22Rv1 (cell line): ENCODE results near the gene MACC1.

Source experiments
- ZFX ChIP-seq: fragments of 450-650 bp; IDR thresholded peaks from 2 replicates; pipeline ENCODE4 v1.6.1; 2017; ENCODE audit warnings: antibody characterized with exemption, borderline replicate concordance
- TF ChIP-seq, protein P1 (sequence below): fragments of 450-650 bp; IDR thresholded peaks from 2 replicates; pipeline ENCODE4 v1.5.1; 2017; ENCODE audit warnings: mild to moderate bottlenecking

DNA sequence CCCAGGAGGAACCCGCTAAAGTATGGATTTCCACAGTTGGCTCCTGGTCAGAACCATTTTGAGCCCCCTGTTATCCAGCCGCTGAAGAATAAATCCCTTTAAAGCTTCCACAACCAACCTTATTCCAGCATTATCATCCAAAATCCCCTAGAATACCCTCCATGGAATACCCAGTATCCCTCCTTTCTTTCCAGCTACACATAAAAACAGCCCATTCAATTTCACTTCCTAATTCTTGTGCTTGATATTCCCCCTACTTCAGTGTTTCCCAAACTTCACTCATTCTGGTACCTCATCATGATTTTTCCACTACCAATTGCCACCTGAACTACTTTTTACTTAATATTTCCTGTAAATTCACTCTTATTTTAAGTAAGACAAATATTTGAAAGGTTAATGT, 3.1 kb downstream of the MACC1 start:
- TF ChIP-seq, protein P1, sequence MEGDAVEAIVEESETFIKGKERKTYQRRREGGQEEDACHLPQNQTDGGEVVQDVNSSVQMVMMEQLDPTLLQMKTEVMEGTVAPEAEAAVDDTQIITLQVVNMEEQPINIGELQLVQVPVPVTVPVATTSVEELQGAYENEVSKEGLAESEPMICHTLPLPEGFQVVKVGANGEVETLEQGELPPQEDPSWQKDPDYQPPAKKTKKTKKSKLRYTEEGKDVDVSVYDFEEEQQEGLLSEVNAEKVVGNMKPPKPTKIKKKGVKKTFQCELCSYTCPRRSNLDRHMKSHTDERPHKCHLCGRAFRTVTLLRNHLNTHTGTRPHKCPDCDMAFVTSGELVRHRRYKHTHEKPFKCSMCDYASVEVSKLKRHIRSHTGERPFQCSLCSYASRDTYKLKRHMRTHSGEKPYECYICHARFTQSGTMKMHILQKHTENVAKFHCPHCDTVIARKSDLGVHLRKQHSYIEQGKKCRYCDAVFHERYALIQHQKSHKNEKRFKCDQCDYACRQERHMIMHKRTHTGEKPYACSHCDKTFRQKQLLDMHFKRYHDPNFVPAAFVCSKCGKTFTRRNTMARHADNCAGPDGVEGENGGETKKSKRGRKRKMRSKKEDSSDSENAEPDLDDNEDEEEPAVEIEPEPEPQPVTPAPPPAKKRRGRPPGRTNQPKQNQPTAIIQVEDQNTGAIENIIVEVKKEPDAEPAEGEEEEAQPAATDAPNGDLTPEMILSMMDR, result no peak
- no peak for TF ChIP-seq ZFX
